HG02852 (cell line): ENCODE results near the gene FIBCD1.
"Not testable (repeated sequence)": the region's sequence is repeated elsewhere in the genome, so short reads cannot be mapped to it uniquely, and the experiment has no call there.

ENCODE experiments used
- ATAC-seq: cut with Tn5 transposase; IDR thresholded peaks from one replicate; pipeline ENCODE4 v1.9.1; 2021; ENCODE audit warnings: mild to moderate bottlenecking, moderate library complexity; ENCODE audit not compliant: unreplicated experiment

Gene FIBCD1

GRCh38 chr9:130910670-130911069 is 28.4 kb downstream of the FIBCD1 start:
- ATAC-seq = not testable (repeated sequence)

GRCh38 chr9:130910041-130910440 is 29.0 kb downstream of the FIBCD1 start:
- not testable (repeated sequence) for ATAC-seq

GRCh38 chr9:130908878-130909355 is 30.1 kb downstream of the FIBCD1 start:
- ATAC-seq = no peak

- no peak for ATAC-seq
Measured at GRCh38 chr9:130908146-130908877, 30.7 kb downstream of the FIBCD1 start.

- ATAC-seq = no peak
Measured at GRCh38 chr9:130906735-130907416, 32.2 kb downstream of the FIBCD1 start.

GRCh38 chr9:130905902-130906734 is 32.9 kb downstream of the FIBCD1 start:
- ATAC-seq = no peak

GRCh38 chr9:130905125-130905901 is 33.7 kb downstream of the FIBCD1 start:
- ATAC-seq = no peak

GRCh38 chr9:130904070-130905044 is 34.7 kb downstream of the FIBCD1 start:
- no peak for ATAC-seq

- ATAC-seq = no peak
Measured at GRCh38 chr9:130903194-130904069, 35.6 kb downstream of the FIBCD1 start.

GRCh38 chr9:130902204-130903185 is 36.6 kb downstream of the FIBCD1 start:
- ATAC-seq = no peak

GRCh38 chr9:130901498-130902203 is 37.4 kb downstream of the FIBCD1 start:
- ATAC-seq = no peak

- no peak for ATAC-seq
Measured at GRCh38 chr9:130900701-130901497, 38.1 kb downstream of the FIBCD1 start.

- no peak for ATAC-seq
Measured at GRCh38 chr9:130899051-130899748, 39.8 kb downstream of the FIBCD1 start.

- ATAC-seq = no peak
Measured at GRCh38 chr9:130898552-130898852, 40.5 kb downstream of the FIBCD1 start.

- no peak for ATAC-seq
Measured at GRCh38 chr9:130897848-130898551, 41.0 kb downstream of the FIBCD1 start.
